Measurements from ENCODE around the gene CAMSAP3.

The CAMSAP3 gene

GRCh38 chr19:7622933-7623685, 27.4 kb downstream of the CAMSAP3 start:
- no peak for DNase-seq (ENCODE audit: extremely low spot score)
- no peak for TF ChIP-seq CTCF (IDR thresholded peaks at IDR 0.05; ENCODE audit: control extremely low read depth, extremely low read depth, low read depth, missing control alignments)
- CTCF ChIA-PET, result interaction anchor here (0.7 to 1.4 kb wide), 3 partner anchors 29 to 57 kb away, joined by 3 read pairs; no protein-coding TSS in a partner anchor
- POLR2A ChIA-PET, result no interaction called here

- POLR2A ChIA-PET, result no interaction called here
- CTCF ChIA-PET, result interaction anchor here (0.7 to 1.4 kb wide), 2 partner anchors 28 to 58 kb away, joined by 3 read pairs; no protein-coding TSS in a partner anchor
- DNase-seq (ENCODE audit: extremely low spot score), result no peak
- no peak for TF ChIP-seq CTCF (IDR thresholded peaks at IDR 0.05; ENCODE audit: control extremely low read depth, extremely low read depth, low read depth, missing control alignments)
Observed at GRCh38 chr19:7623725-7624603, 28.3 kb downstream of the CAMSAP3 start.

GRCh38 chr19:7624810-7625209, 29.1 kb downstream of the CAMSAP3 start:
- ChIA-PET POLR2A (no interaction called here), CTCF (no interaction called here)
- DNase-seq (ENCODE audit: extremely low spot score), result no peak
- TF ChIP-seq CTCF (IDR thresholded peaks at IDR 0.05; ENCODE audit: control extremely low read depth, extremely low read depth, low read depth, missing control alignments), result no peak

- ChIA-PET POLR2A (no interaction called here), CTCF (interaction anchor here (1.6 kb wide), 1 partner anchor 58 kb away, joined by 4 read pairs; no protein-coding TSS in a partner anchor)
- DNase-seq (ENCODE audit: extremely low spot score), result no peak
- no peak for TF ChIP-seq CTCF (IDR thresholded peaks at IDR 0.05; ENCODE audit: control extremely low read depth, extremely low read depth, low read depth, missing control alignments)
Observed at GRCh38 chr19:7625763-7626372, 30.2 kb downstream of the CAMSAP3 start.

- no peak for TF ChIP-seq CTCF (IDR thresholded peaks at IDR 0.05; ENCODE audit: control extremely low read depth, extremely low read depth, low read depth, missing control alignments)
- CTCF ChIA-PET, result interaction anchor here (1.0 to 1.3 kb wide), 2 partner anchors 9 to 15 kb away, joined by 3 read pairs; no protein-coding TSS in a partner anchor
- DNase-seq (ENCODE audit: extremely low spot score), result no peak
- POLR2A ChIA-PET, result no interaction called here
Observed at GRCh38 chr19:7627166-7627565, 31.5 kb downstream of the CAMSAP3 start.
